Activated CD4-positive, alpha-beta T cell treated with anti-CD3 and anti-CD28 coated beads, Interleukin-10, Interleukin-2, amounts not matched to agents 100 ng/mL and 50 ng/mL, durations not matched to agents 16 hours and 8 hours (primary cell): Measurements from ENCODE around the gene SMIM43.
"Not testable (repeated sequence)": the region's sequence is repeated elsewhere in the genome, so short reads cannot be mapped to it uniquely, and the experiment has no call there.

Source experiments
- DNase-seq: peaks from one replicate; pipeline ENCODE4 v3.0.0-alpha.2; 2020

SMIM43 gene

GRCh38 chr4:121733942-121734341 is 31.0 kb downstream of the SMIM43 start:
- no peak for DNase-seq

- not testable (repeated sequence) for DNase-seq
These were observed 35.2 kb downstream of the SMIM43 start for GRCh38 chr4:121729753-121730152.

DNA sequence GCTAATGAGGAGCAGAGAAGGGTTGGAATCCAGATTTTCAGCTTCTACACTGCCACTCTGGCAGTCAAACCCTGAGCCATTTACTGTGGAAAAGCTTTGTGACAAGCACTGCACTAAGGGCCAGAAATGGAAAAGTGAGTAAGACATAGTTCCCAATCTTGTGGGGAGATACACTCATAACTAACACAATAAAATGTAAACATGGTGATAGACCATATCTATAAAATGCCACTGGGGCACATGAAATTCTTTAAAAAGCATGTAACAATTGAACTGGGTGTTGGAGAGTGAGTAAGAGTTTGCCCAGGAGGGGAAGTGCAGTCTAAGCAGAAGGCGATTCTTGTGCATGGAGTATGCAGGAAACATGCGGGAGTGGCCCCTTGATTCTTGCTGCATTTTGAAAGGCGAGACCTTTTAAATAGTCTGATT is 36.2 kb downstream of the SMIM43 start:
- no peak for DNase-seq

DNA sequence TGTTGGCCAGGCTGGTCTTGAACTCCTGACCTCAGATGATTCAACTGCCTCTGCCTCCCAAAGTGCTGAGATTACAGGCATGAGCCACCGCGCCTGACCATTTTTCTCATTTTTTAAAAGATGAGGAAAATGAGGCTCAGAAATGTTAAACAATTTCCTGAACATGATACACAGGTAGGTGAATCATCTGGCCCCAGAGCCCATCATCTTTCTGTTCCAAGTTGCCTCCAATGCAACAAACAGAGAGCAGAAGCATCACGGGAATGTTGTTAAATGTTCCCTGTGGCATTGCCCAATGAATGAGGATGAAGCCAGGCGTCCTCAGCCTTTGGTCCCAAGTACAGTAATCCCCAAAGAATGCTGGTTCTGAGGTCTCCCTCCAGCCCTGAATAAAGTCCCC is 36.9 kb downstream of the SMIM43 start:
- no peak for DNase-seq

DNA sequence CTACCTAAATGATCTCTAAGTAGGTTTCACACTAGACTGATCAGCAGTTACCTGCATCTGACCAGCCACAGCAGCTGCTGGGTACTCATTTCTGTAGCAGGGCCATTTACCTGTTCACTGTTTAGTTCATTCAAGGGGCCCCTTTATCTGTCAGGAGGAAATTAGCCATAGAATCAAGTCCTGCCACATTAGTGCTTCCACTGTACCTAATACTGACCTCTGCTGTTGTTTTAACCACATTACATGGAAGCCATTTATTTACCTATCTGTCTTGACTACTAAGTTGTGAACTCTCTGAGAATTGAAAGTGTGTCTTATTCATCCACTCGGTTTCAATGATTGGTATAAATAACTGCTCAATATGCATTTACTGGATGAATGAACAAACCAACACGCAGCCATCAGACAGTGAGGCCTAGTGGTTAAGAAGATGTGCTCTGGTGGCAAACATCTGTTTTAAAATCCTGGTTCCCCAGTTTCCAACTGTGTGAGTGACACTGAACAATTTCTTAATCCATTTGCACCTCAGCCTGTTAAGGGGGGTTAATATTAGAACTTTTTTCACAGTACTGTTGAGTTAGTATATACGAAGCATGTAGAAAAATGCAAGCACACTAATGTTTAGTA is 38.2 kb downstream of the SMIM43 start:
- peak; percentile 78 for DNase-seq

DNA sequence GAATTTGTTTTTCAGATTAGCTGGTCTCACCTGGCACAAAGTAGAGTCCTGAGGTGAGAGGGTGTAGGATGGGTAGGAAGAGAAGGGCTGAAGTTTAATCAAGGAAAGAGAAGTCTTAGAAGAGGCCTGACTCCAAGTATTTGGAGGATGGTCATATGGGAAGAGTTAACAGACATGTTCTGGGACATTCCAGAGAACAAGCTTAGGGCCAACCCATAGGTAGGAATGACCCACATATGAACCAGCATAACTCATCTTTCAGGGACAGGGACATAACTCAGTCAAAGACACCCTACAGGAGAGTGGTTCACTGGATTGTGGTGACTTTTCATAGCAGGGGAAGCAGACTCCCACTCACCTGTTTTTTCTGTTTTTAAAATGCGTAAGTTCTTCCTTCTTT is 40.3 kb downstream of the SMIM43 start:
- DNase-seq = no peak

GRCh38 chr4:121721700-121722099 is 43.3 kb downstream of the SMIM43 start:
- DNase-seq = no peak

DNA sequence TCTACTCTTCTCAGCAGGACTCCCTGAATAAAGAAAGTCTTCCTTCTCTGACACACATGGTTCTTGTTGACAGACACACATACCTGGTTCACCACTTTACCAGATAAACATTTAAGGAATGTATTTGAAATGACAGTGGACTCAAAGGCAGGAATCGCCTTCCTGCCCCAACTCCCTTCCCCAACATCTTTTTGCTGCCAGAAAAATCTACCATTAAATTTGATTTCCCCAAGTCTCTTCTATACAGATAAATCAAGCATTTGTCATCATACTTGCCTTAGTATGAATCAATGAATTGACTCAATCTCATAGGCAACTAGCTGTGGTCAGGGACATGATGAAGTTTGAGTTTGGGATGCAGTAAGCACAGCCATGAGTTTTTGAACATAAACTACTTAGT is 44.9 kb downstream of the SMIM43 start:
- no peak for DNase-seq

DNA sequence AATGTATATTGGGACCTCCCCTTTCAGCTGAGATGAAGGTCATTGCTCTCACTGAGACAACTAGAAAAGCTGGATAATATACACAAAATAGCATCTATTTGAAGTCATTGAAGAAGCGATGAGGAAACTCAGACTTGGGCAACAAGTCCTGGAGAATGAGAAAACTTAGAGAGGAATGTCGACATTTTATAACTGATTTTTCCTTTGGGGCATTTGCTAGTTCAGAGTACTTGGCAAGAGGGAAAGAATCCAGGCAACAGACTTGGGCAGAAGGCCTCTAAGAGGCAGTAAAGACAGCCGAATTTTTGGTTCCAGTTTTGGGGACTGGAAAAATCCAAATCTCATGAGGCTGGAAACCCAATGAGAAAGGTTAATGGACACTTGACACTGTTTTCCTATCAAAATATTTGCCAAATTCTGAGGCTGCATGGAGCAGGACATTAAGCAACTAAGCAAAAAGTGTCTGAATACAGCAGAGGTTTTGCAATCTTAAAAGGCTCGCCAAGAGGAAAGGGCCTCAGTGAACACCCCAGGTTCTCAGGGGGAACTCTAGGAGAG is 47.2 kb downstream of the SMIM43 start:
- no peak for DNase-seq

DNA sequence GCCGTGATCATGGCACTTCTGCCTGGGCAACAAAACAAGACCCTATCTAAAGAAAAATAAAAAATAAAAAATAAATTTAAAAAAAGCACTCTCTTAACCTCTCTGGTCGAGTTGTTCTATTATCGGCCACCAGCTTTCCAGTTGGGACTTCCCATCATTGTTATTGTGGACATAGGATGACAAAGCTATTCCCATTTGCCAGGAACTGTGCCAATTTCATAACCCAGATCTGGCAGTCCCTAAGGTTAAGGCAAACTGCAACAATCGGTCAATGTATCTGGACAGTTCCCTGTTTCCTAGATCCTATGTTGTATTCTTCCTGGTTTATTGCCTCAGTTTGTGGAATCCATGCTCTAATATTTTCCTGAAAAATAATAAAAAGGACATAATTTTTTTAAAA is 50.4 kb downstream of the SMIM43 start:
- no peak for DNase-seq

GRCh38 chr4:121712783-121713182 is 52.2 kb downstream of the SMIM43 start:
- no peak for DNase-seq

- DNase-seq = no peak
These were observed 52.8 kb downstream of the SMIM43 start for GRCh38 chr4:121712001-121712651.

- DNase-seq = peak; percentile 67
These were observed 53.5 kb downstream of the SMIM43 start for GRCh38 chr4:121711263-121712000.

DNA sequence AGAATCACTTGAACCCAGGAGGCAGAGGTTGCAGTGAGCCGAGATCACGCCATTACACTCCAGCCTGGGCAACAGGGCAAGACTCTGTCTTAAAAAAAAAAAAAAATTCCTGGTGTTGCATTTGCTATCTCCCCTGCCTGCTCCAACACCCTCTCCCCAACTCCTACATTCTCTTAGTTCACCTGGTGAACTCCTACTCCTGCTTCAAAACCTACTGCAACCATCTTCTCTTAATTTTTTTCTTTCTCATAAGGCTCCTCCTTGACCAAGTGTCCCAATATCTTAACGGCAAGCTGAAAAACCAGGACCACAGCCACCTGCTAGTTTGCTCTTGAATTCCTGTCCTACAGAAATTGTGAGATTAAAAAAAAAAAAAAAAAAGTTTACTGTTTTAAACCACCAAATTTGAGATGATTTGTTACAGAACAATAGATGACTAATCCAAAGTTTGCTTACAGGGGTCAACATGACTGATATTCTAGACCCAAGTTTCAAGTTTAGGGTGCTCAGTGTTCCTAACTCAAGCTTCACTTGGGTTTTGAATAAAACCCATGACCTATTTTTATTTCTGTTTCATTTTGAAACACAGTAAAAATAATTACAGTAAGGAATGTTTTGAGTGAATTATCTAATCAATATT is 55.1 kb downstream of the SMIM43 start:
- peak; percentile 80 for DNase-seq
